Karpas-422 (cell line): ENCODE data around the gene NBEA. TPM values are rescaled to one million over a fixed set of nuclear protein-coding genes. Genes with fewer than 3 reads are reported as not detected.
"Not testable (repeated sequence)": the region's sequence is repeated elsewhere in the genome, so short reads cannot be mapped to it uniquely, and the experiment has no call there.

ENCODE experiments used
- DNase-seq: peaks from one replicate; pipeline ENCODE4 v3.0.0-alpha.2; 2015
- H2AFZ ChIP-seq: fragments of 200-600 bp; sonication (generic); 2 replicates; pipeline ENCODE4 v1.6.1; 2014; ENCODE audit warnings: antibody characterized with exemption, low read length, mixed read lengths
- H3K27ac ChIP-seq: fragments of 200-600 bp; sonication (generic); 2 replicates; pipeline ENCODE4 v1.5.1; 2014; ENCODE audit warnings: mild to moderate bottlenecking, low read length, moderate library complexity
- H3K27me3 ChIP-seq: fragments of 200-600 bp; sonication (generic); 2 replicates; pipeline ENCODE4 v1.6.1; 2014; ENCODE audit warnings: low read length, mixed read lengths
- H3K36me3 ChIP-seq: fragments of 200-600 bp; sonication (generic); 2 replicates; pipeline ENCODE4 v1.6.1; 2014; ENCODE audit warnings: low read length, mixed read lengths; ENCODE audit not compliant: insufficient read depth
- H3K4me1 ChIP-seq: fragments of 200-600 bp; sonication (generic); 2 replicates; pipeline ENCODE4 v1.6.1; 2014; ENCODE audit warnings: mild to moderate bottlenecking, low read length, mixed read lengths
- H3K4me2 ChIP-seq: fragments of 200-600 bp; sonication (generic); 2 replicates; pipeline ENCODE4 v1.6.1; 2014; ENCODE audit warnings: low read length, low read depth, mild to moderate bottlenecking; ENCODE audit not compliant: poor library complexity, severe bottlenecking
- H3K4me3 ChIP-seq: fragments of 200-600 bp; sonication (generic); 2 replicates; pipeline ENCODE4 v1.5.1; 2014; ENCODE audit warnings: mild to moderate bottlenecking, antibody characterized with exemption, low read length, mixed read lengths
- H3K79me2 ChIP-seq: fragments of 200-600 bp; sonication (generic); 2 replicates; pipeline ENCODE4 v1.6.1; 2014; ENCODE audit warnings: mild to moderate bottlenecking, low read length, mixed read lengths
- H3K9ac ChIP-seq: fragments of 200-600 bp; sonication (generic); 2 replicates; pipeline ENCODE4 v1.6.0; 2014; ENCODE audit warnings: low read length
- H3K9me2 ChIP-seq: fragments of 200-600 bp; sonication (generic), shearing (Covaris generic); replicated peaks from 2 replicates; pipeline ENCODE4 v1.6.0; 2014; ENCODE audit warnings: mild to moderate bottlenecking, low read length, moderate library complexity; ENCODE audit not compliant: insufficient read depth
- H3K9me3 ChIP-seq: fragments of 300-700, 200-600 bp; sonication (generic); 2 replicates; pipeline ENCODE4 v1.6.1; 2014; ENCODE audit warnings: low read length, mixed read lengths
- H4K20me1 ChIP-seq: fragments of 200-600 bp; sonication (generic); 2 replicates; pipeline ENCODE4 v1.6.1; 2014; ENCODE audit warnings: mild to moderate bottlenecking, antibody characterized with exemption, low read length, low read depth; ENCODE audit not compliant: insufficient read depth
- total RNA-seq: library from RNA; depleted of rRNA; stranded (reverse); fragments of >200 nt; shearing (Covaris generic); gene quantifications from 2 replicates; pipeline ENCODE4 v1.2.3, GENCODE V29; 2014; ENCODE audit warnings: low replicate concordance

NBEA gene
- total RNA-seq, 1 experiment from 2014 or later, result 4.0 TPM

DNA sequence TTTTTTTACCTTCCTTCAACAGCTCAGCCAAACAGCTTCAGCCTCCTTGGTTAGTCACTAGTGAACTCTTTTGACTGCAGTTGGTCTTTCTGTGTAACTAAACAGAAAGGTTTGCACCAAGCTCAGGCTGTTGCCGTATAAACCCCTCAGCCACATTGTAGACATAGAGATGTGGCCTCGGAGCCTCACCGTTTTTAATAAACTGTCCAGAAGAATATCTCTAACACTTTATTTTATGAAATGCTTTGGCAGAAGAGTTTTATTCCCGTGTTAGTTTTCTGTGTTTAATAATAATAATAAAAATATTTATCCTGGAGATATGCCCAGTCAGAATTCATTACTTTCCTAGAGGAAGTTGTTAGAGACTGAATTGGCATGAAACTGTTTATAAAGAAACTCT is 706.1 kb downstream of the NBEA start:
- DNase-seq, result peak; percentile 26
- no peaks in the 10 kb centered on the region for H3K36me3 ChIP-seq
- no peak overlapping the region for H3K9ac ChIP-seq
- no peaks in the 10 kb centered on the region for H3K9me2 ChIP-seq
- no peak overlapping the region for H3K27ac ChIP-seq
- H3K4me1 ChIP-seq, result peaks cover 5% of the 10 kb centered on the region
- H3K79me2 ChIP-seq, result no peaks in the 10 kb centered on the region
- no peak overlapping the region for H3K4me3 ChIP-seq
- no peaks in the 10 kb centered on the region for H3K9me3 ChIP-seq
- no peak overlapping the region for H3K4me2 ChIP-seq
- no peaks in the 10 kb centered on the region for H4K20me1 ChIP-seq
- H2AFZ ChIP-seq, result no peak overlapping the region
- H3K27me3 ChIP-seq, result no peaks in the 10 kb centered on the region

DNA sequence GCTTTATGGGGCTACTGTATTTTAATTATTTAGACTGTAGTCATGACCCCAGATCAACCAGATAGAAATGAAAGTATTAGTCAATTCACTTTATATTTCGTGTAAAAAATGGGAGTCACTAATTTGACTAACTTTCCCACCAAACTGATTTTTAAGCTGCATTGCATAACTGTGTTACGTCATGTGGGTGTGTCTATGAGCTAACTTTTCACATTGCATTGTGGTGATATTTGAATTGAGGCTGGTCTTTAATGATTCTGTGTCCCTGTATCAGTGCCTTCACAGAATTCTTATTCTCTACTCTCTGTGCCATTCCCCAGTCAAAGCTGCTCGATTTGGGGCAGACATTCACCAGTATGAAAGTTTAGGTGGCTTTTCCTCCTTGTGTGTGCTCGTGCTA is 707.1 kb downstream of the NBEA start:
- Histone ChIP-seq H3K4me1 (peaks cover 5% of the 10 kb centered on the region), H3K9me2 (no peaks in the 10 kb centered on the region), H3K9ac (no peak overlapping the region), H3K27me3 (no peaks in the 10 kb centered on the region), H3K4me2 (no peak overlapping the region), H2AFZ (no peak overlapping the region), H3K27ac (no peak overlapping the region), H4K20me1 (no peaks in the 10 kb centered on the region), H3K4me3 (no peak overlapping the region), H3K9me3 (no peaks in the 10 kb centered on the region), H3K79me2 (no peaks in the 10 kb centered on the region), H3K36me3 (no peaks in the 10 kb centered on the region)
- DNase-seq, result no peak

DNA sequence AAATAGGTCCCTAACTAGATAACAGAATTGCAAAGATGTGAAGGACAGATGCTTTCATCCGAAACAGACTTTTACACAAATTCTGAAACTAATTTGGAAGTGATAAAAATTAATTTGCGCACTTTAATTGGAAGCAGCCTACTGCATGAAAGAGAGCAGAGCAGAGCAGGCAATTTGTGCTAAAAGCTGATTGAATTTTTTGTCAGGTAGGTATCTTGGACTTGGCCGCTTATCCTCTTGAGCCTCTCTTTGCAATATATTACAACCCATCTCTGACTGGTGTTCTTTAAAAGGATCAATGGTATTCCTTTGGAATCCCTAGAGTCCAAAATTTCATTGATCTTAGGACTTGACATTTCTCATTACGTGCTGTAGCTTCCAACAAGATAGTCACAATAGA is 717.7 kb downstream of the NBEA start:
- no peaks in the 10 kb centered on the region for H3K9me3 ChIP-seq
- H2AFZ ChIP-seq, result no peak overlapping the region
- no peaks in the 10 kb centered on the region for H4K20me1 ChIP-seq
- H3K36me3 ChIP-seq, result no peaks in the 10 kb centered on the region
- no peaks in the 10 kb centered on the region for H3K27me3 ChIP-seq
- H3K9me2 ChIP-seq, result no peaks in the 10 kb centered on the region
- peak; percentile 11 for DNase-seq
- H3K4me1 ChIP-seq, result no peaks in the 10 kb centered on the region
- no peak overlapping the region for H3K9ac ChIP-seq
- no peak overlapping the region for H3K4me2 ChIP-seq
- H3K4me3 ChIP-seq, result no peak overlapping the region
- no peak overlapping the region for H3K27ac ChIP-seq
- no peaks in the 10 kb centered on the region for H3K79me2 ChIP-seq

DNA sequence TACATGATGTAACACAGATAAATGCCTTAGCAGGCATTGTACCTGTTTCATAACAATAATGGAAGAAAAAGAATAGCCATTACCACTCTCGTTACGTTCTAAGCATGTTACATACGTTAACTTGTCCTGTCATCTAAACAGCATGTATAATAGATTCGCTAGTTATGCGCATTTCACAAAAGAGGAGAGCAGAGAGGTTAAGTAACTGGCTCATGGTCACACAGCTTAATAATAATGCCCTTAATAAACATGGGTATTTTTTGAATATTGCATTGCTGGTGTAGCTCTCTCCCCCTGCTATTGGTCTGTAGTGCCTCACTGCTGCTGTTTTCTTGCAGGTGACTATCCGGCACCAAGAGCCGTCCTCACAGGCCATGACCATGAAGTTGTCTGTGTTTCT is 722.7 kb downstream of the NBEA start:
- DNase-seq, result no peak
- no peak overlapping the region for H3K4me3 ChIP-seq
- no peak overlapping the region for H3K4me2 ChIP-seq
- no peaks in the 10 kb centered on the region for H3K27me3 ChIP-seq
- no peaks in the 10 kb centered on the region for H3K9me2 ChIP-seq
- H3K79me2 ChIP-seq, result no peaks in the 10 kb centered on the region
- H3K9ac ChIP-seq, result no peak overlapping the region
- no peaks in the 10 kb centered on the region for H3K36me3 ChIP-seq
- no peak overlapping the region for H3K27ac ChIP-seq
- no peaks in the 10 kb centered on the region for H3K9me3 ChIP-seq
- no peaks in the 10 kb centered on the region for H3K4me1 ChIP-seq
- H2AFZ ChIP-seq, result no peak overlapping the region
- no peaks in the 10 kb centered on the region for H4K20me1 ChIP-seq

DNA sequence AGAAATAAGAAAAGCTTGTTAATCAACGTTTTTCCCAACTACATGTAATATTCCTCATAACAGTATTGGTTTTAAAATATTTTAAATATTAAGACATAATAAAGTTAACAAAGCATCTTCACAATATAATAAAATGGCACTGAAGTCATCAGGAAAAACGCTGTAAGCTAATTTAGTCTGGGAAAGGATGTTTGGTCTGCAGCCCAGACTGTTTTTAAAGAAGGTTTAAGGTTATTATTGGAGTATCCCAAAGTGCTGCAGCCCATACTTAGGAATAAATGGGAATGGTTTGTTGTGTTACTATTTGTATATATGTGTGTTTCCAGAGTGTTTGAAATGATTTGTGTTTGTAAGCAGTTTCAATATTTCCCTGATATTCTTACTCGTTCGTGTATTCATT is 727.3 kb downstream of the NBEA start:
- Histone ChIP-seq H3K4me2 (no peak overlapping the region), H2AFZ (no peak overlapping the region), H3K9me3 (no peaks in the 10 kb centered on the region), H3K4me1 (no peaks in the 10 kb centered on the region), H3K36me3 (no peaks in the 10 kb centered on the region), H3K27me3 (no peaks in the 10 kb centered on the region), H3K9me2 (no peaks in the 10 kb centered on the region), H3K27ac (no peak overlapping the region), H4K20me1 (no peaks in the 10 kb centered on the region), H3K79me2 (no peaks in the 10 kb centered on the region), H3K9ac (no peak overlapping the region), H3K4me3 (no peak overlapping the region)
- no peak for DNase-seq

DNA sequence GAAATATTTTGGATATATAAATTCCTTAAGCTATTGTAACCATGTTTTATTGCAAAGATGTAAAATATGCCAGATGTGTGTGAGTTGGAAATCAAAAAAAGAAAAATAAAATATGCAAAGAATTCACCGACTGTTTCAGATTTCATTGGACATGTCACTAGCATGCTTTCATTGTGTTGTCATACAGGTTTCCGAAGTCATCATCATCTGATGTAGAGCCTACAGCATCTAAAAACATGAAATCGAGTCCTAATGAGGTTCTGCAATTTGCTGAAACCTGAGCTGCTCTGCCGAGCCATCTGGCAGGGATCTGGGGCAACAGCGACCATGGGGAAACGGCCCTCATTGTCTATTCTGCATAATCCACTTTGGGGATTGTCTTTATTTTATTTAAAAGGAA is 730.5 kb downstream of the NBEA start:
- Histone ChIP-seq H3K4me1 (no peaks in the 10 kb centered on the region), H3K9me2 (no peaks in the 10 kb centered on the region), H3K9ac (no peak overlapping the region), H3K27me3 (no peaks in the 10 kb centered on the region), H3K9me3 (no peaks in the 10 kb centered on the region), H3K27ac (no peak overlapping the region), H3K4me2 (no peak overlapping the region), H2AFZ (no peak overlapping the region), H3K36me3 (no peaks in the 10 kb centered on the region), H4K20me1 (no peaks in the 10 kb centered on the region), H3K79me2 (no peaks in the 10 kb centered on the region), H3K4me3 (no peak overlapping the region)
- DNase-seq, result no peak

DNA sequence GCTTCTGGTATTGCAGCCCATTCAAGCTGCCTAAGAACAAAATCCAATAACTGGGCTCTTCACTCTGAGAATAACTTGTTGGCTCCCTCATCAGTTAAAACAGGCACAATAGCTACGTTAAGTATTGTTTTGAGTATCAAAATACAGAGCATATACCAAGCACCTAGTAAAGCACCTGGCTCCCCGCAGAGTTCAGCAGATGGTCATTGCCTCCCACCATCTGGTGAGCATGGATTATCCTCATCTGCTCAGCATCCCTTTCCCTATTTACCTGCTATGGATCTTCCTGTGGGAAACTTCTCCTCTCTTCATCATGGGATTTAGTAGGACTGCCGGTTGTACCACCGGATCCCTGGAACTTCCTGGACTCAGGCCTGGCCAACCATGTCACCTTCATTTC is 733.6 kb downstream of the NBEA start:
- Histone ChIP-seq H3K9ac (no peak overlapping the region), H3K4me1 (no peaks in the 10 kb centered on the region), H3K27me3 (no peaks in the 10 kb centered on the region), H3K79me2 (no peaks in the 10 kb centered on the region), H3K9me2 (no peaks in the 10 kb centered on the region), H2AFZ (no peak overlapping the region), H3K4me3 (no peak overlapping the region), H4K20me1 (no peaks in the 10 kb centered on the region), H3K9me3 (no peaks in the 10 kb centered on the region), H3K36me3 (no peaks in the 10 kb centered on the region), H3K27ac (no peak overlapping the region), H3K4me2 (no peak overlapping the region)
- no peak for DNase-seq

DNA sequence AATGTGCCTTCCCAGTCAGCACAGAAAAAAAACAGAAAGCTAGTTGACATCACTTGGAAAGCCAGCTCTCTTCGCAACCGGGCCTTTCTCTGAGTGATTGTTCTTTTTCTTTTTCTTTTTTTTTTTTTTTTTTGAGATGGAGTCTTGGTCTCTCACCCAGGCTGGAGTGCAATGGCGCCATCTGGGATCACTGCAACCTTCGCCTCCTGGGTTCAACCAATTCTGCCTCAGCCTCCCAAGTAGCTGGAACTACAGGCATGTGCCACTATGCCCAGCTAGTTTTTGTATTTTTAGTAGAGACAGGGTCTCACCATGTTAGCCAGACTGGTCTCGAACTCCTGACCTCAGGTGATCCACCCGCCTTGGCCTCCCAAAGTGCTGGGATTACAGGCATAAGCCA is 735.8 kb downstream of the NBEA start:
- not testable (repeated sequence) for H3K4me1 ChIP-seq, H3K4me3 ChIP-seq, H3K9me3 ChIP-seq, H3K9ac ChIP-seq, DNase-seq, H3K36me3 ChIP-seq, H3K27me3 ChIP-seq, H3K9me2 ChIP-seq, H3K27ac ChIP-seq, H2AFZ ChIP-seq, H3K4me2 ChIP-seq, H3K79me2 ChIP-seq, H4K20me1 ChIP-seq

DNA sequence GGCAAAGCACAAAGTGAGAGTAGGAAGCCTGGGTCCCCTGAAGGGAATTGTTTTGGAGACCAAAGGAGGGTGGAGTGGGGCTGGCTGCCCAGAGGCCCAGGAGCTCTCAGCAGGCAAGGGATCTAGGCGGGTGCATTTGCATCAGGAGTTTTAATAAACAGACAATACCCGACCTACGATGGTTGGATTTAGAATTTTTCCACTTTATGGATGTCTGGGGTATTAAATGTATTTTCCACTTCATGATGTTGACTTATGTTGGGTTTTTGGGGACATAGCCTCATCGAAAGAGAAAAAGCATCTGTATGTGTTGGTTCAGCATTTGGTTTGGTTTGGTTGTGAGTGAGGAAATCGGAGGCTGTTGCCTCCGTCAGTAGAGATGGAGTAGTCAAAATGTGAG is 739.6 kb downstream of the NBEA start:
- Histone ChIP-seq H3K9me2 (no peaks in the 10 kb centered on the region), H3K9ac (no peak overlapping the region), H4K20me1 (no peaks in the 10 kb centered on the region), H3K4me2 (no peak overlapping the region), H3K36me3 (no peaks in the 10 kb centered on the region), H3K79me2 (no peaks in the 10 kb centered on the region), H2AFZ (no peak overlapping the region), H3K9me3 (no peaks in the 10 kb centered on the region), H3K4me1 (no peaks in the 10 kb centered on the region), H3K27me3 (no peaks in the 10 kb centered on the region), H3K27ac (no peak overlapping the region), H3K4me3 (no peak overlapping the region)
- no peak for DNase-seq
